ENCODE results near the gene DLL1.
A peak's percentile ranks its signal among the peaks of the same experiment; 100 is the strongest.
"Not testable (repeated sequence)": the region's sequence is repeated elsewhere in the genome, so short reads cannot be mapped to it uniquely, and the experiment has no call there.

Gene DLL1

GRCh38 chr6:170290296-170291128 is at the start of gene DLL1:
DLL1 (minus strand) TSS chr6:170291078; CDS start chr6:170290139, 939 bp downstream.
- DNase-seq: peak; percentile 27 to 41

DNA sequence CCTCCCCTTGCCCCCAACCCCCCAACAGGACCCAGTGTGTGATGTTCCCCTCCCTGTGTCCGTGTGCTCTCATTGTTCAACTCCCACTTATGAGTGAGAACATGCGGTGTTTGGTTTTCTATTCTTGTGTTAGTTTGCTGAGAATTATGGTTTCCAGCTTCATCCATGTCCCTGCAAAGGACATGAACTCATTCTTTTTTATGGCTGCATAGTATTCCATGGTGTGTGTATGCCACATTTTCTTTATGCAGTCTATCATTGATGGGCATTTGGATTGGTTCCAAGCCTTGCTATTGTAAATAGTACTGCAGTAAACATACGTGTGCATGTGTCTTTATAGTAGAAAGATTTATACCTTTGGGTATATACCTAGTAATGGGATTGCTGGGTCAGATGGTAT is 44.3 kb upstream of the DLL1 start:
- not testable (repeated sequence) for DNase-seq

DNA sequence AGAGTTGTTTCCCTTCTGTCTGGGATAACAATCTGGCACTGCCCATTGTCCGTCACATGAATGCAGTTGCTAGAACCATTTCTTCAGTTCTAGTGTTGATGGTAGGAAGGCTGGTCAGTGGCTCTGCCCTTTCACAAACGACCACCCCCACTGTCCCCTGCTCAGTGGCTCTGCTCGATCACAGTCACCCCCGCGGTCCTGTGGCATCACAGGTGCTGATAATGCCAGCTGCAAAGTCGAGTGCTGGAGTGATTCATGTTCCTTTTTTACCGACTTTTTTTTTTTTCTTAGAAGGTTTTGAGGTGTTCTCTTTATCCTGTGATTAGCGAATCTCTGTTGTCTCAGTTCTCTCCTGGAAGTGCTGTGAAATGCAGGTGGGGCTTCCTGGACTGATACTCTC is 38.4 kb upstream of the DLL1 start:
- DNase-seq: no peak

GRCh38 chr6:170317718-170318117 is 26.8 kb upstream of the DLL1 start:
- DNase-seq: no peak

DNA sequence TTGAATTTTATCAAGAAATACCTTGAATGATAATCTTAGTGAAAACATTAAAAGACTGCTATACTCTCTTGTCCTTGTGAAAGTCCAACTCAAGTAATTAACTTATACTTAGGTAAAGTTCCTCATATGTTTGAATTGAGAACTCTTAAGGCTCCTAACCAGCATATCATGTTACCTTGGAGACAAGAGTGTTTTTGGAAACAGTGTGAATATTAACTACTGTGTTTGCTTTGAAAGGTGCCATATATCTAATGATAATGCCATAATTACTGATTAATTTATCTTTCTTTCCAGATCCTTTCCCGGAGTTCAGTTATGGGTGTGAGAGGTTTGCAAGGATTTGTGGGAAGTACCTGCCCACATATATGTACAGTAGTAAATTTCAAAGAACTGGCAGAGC is 26.2 kb upstream of the DLL1 start:
- no peak for DNase-seq

DNA sequence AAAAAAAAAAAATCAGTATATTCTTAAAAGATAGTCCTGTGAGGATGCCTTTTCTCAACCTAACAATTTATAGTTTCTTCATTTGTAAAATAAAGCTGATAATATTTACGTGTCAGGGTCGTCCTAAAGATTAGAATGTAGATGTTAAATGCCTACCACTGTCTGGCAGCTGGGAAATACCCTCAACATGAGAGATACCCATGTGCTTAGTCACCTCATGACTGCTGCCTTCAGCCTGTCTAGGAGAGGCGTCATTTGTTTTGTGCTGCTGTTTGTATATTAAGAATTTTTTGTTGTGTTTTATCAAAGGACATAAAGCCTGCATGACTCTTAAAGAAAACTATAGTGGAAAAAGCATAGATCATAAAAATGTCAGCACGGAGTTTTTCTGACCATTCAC is 25.2 kb upstream of the DLL1 start:
- DNase-seq: no peak

GRCh38 chr6:170314983-170315382 is 24.1 kb upstream of the DLL1 start:
- no peak for DNase-seq

DNA sequence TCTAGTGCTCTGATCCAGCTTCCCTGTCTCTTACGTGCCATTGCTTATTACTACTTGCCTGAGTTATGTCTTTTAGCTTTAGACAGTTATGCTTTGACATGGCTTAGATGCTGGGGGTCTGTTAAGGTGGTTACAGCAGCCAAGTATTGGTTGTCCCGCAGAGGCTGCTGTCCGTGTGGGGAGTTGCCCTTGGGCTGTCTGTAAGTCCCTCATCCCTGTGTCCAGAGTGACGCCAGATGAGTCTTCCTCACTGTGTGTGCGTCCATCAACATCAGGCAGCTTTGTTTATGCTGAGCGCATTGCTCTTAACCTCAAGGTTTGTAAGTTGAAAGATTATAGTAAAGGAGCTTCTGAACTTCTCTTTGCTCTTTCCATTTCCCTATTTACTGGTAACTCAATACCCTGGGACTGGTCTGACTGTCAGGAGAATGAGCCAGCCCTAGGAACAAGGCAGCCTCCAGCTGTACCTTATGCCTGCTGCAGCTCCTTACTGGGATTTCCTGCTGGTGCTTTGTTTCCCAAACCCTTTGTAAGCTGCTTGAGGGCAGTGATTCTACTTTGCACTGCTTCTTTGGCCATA is 22.9 kb upstream of the DLL1 start:
- DNase-seq: no peak

- no peak for DNase-seq
Observed at GRCh38 chr6:170312876-170313275, 22.0 kb upstream of the DLL1 start.

DNA sequence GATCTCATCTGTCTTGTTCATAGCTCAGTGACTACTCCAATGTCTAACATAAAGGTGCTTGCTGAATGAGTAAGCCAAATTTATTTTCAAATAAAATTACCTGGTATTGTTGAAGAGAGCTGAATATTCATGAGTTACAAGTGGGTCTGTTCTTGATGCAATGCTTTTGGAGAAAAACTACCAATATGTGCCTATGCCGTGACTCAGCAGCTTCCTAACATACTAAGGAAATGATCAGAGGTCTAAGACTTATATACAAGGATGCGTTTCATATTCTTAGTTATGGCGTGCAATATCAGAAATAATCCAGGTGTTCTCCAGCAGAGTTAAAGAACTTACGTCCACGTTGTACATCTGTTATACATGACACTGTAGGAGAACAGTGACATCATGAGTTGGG is 20.8 kb upstream of the DLL1 start:
- DNase-seq: no peak

- DNase-seq: no peak
Observed at GRCh38 chr6:170308761-170309160, 17.9 kb upstream of the DLL1 start.

GRCh38 chr6:170307080-170307545 is 16.2 kb upstream of the DLL1 start:
- no peak for DNase-seq

DNA sequence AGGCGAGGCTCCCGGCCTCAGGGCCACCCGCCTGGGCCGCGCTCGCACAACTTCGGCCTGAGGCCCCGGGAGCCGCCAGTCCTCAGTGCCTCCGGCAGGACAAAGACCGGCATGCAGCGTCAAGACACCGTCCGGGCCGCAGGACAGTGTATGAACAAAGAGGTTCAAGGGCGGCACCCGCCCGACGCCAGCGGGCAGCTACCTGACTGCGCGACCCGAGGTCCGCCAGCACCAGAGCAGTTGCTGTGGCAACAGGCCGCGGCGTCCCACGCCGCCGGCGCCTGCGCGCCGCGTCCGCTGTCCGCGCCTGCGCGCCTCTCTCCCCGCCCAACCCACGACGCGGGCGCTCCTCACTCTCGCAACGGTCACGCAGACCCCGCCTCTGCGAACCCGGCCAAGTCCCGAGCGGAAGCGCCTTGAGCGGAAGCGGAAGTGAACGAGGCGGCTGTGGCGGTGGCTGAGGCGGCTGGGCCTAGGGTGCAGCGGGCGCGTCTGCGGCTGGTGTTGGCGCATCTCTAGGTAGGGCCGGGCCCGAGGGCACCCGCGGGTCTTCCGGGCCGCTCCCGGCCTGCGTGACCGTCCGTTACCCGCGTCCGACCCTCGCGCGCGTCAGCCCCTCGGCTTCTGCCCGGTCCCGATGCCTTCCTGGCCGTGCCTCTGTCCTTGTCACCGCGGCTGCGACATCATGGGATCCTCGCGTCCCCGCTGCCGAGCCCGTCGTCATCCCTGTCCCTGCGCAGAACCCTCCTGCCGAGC is 15.6 kb upstream of the DLL1 start, which contains the start of gene FAM120B:
TSS of gene FAM120B (plus strand) at position 435 of the 756 bp plus-strand sequence. CDS start 10,633 bp downstream, outside the sequence.
- DNase-seq: peak; percentile 96 to 97

DNA sequence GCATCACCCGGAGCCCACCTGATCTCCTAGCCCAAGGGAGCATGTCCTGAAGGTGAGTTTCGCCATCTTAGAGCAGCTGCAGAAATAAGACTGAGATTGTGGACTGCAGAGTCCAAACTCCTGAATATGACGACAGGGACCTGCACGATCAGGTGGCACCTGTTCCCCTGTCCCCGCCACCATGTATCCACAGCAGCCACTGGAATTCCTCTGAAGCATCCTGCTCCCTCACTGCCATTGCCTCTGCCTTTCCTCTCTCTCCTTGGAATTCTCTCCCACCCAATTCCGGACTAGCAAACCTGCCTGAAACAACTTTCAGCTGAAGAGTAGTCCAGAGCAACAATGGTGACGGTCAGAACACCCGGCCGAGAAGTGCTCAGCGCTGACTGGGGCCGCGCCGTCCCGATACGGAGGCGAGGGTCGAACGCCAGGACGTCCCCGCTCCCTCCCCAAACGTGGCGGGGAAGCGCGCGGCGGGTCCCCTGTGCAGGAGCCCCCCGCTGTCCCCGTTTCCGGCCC is 15.0 kb upstream of the DLL1 start:
- no peak for DNase-seq

GRCh38 chr6:170301184-170301583 is 10.3 kb upstream of the DLL1 start:
- no peak for DNase-seq

DNA sequence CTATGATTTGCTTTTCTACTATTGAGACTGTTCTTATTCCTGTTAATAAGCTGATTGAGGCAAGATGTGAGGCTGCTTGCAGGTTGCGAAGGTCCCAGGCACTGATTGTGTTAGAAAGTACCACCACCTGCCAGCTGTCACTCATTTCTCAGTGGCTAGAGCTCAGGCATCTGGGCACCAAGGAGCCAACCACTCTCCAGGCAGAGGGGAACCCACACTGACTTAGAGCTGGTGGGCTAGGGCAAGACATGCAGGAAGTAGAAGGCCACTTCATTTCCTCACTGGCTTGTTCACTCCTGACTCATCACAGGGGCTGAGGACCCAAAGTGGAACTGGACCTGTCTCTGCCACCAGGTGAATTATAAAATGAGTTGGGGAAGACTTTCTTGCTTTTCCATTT is 7.8 kb upstream of the DLL1 start:
- DNase-seq: no peak

DNA sequence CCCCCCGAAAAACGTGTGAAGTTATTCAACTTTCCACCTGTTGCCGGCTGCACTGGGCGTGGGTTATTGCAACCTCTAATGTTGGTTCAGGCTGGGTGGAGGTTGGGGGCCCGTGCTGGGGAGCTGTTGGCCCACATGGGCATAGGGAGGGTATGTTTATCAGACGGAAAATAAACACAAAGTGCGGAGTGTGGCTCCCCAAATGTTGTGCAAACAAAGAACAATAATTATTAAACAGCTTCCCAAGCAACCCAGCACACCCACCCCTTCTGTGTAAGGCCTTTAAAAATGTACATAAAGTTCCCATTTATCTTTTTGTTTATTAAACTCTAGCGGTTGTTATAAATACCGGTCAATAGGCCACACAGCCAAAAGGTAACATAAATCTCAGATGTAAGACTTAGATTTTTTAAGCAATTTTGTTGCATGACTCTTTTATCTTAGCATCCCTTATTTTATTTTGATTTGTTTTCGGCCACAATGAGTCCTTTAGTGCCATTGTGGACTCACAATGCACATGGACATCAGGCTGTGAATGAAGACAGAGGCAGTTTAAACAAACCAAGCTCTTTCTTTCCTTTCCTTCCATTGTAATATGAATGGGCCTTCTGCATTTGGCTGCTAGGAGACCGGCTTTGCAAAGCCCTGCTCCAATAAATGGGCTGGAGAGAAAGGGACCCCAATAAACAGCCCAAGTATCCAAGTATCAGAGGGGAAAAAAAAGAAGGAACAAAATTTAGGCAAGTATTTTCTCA is 6.9 kb upstream of the DLL1 start:
- DNase-seq: no peak

DNA sequence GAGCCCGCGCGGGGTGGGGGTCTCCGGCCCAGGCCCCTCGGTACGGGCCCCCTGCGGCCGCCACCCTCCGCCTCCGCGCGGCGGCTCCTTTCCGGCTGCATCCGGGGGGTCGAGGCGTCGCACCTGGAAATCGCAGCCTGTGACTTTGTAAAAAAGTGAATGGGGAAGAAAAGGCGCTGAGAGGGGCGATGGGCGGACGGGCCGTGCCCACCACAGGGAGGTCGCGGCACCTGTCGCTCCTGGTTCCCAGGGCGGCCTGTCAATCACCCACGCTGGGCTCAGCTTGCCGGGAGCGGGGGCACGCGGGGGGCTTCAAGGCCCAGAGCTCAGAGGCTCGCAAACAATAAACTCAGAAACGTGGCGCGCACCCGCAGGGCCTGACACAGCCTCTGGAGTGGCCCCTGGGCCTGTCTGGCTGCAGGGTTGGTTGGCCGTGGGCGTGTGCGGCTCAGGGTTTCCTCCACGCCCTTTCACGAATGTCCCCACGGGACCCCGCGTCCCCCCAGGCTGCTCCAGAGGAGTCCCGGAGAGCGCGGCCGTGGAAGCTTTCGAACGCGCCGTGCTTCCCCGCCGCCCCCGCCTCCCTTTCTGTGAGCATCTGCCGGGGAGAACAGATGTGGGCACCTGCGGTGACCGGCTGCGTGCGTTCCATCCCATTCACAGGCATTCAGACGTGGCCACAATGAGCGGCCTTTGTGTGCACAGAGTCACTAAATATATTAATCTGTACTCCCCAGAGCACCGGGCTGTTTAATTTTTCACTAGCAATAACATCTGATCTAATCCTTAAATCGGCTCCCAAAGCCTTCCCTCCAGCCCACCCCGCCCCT is 6.1 kb upstream of the DLL1 start:
- DNase-seq: no peak

DNA sequence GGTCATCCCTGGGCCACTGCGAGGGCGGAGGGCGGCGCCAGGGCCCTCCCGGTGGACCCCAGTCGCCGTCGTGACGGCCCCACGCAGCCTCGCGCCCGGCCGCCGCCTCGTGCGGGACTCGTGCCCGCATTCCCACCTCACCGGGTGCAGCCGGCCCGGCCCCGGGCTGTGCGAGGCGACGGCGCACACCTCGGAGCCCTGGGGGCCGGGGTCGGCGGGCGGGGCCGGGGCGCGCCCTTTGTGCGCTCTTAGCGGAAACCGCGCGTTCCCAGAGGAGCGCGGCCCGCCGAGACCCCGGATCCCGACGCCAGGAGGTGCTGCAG is 5.5 kb upstream of the DLL1 start:
- no peak for DNase-seq

DNA sequence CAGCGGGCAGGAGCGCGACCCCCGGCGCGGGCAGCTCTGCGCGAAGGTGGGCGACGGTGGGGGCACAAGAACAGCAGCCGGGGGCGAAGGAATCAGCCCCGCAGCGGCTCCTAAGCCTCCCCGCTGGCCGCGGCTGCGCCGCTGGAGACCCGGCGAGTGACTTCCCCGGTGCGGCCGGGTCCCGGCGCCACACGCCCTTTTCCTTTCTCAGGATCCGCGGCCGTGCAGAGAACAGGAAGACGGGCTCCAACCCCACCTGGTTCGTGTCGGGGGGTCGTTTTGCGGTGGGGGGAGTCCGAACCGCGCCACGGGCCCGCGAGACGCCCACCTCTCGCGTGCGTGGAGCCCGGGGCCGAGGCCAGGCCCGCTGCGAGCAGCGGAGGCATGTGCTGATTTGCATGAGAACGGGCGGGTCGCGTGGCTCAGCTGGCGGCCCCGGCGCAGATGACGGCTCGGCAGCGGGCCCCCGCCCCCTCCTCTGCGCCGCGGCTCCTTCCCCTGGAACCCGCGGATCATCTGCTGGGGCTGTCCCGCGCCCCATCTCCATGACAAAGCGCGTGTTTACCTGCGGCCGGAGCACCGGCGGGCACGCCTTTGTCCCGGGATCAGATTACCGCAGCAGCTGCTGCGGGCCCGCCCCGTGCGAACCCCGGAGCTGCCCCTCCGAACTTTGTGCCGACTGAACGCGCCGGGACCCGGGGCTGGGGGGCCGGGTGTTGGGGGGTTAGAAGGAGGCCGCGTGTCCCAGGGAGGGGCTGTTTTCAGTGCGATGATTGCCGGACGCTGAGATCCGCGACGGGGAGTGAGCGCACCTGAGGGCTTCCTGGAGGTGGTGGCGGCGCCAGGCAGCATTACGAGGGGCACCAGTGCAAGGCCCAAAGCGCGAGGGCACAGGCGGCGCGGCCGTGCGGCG is 4.9 kb upstream of the DLL1 start:
- peak; percentile 37 to 43 for DNase-seq
